Small intestine (tissue), 7 donors: ENCODE results near the gene WNT8A. TPM values are rescaled to one million over a fixed set of nuclear protein-coding genes. Genes with fewer than 3 reads are reported as not detected.

Source experiments
- DNase-seq, 2 donors: peaks; one replicate each; pipeline versions ENCODE4 v3.0.0 to v3.0.0-alpha.2; 2013
- FAIRE-seq: peaks from 2 replicates; lab custom pipeline; 2012; peaks lifted over from hg19 to GRCh38; lab: Jason Lieb, UNC
- H3K27ac ChIP-seq, 3 donors: one replicate each; pipeline ENCODE4 v1.5.1; 2013; ENCODE audit warnings: low read length in 2 of 3, mild to moderate bottlenecking in 2 of 3, control low read depth in 1 of 3, inconsistent platforms in 1 of 3, low read depth in 1 of 3, moderate library complexity in 1 of 3
- H3K27me3 ChIP-seq, 3 donors: one replicate each; pipeline ENCODE4 v1.6.1; 2013; ENCODE audit warnings: low read length in 3 of 3, inconsistent platforms in 1 of 3; ENCODE audit not compliant: control insufficient read depth in 3 of 3, insufficient read depth in 3 of 3
- H3K36me3 ChIP-seq, 3 donors: one replicate each; pipeline ENCODE4 v1.6.1; 2013; ENCODE audit warnings: low read length in 3 of 3, inconsistent platforms in 1 of 3, low read depth in 1 of 3, mild to moderate bottlenecking in 1 of 3, moderate library complexity in 1 of 3; ENCODE audit not compliant: control insufficient read depth in 3 of 3, insufficient read depth in 2 of 3
- H3K4me1 ChIP-seq, 3 donors: one replicate each; pipeline ENCODE4 v1.6.1; 2013; ENCODE audit warnings: low read length in 2 of 3, inconsistent platforms in 1 of 3, low read depth in 1 of 3, mild to moderate bottlenecking in 1 of 3, moderate library complexity in 1 of 3; ENCODE audit not compliant: control insufficient read depth in 3 of 3, insufficient read depth in 2 of 3
- H3K4me3 ChIP-seq, 3 donors: one replicate each; pipeline ENCODE4 v1.5.1; 2013; ENCODE audit warnings: low read length in 3 of 3, control low read depth in 1 of 3, inconsistent platforms in 1 of 3, low read depth in 1 of 3, mild to moderate bottlenecking in 1 of 3, moderate library complexity in 1 of 3
- H3K9me3 ChIP-seq, 2 donors: one replicate each; pipeline ENCODE4 v1.6.1; 2013; ENCODE audit warnings: low read depth in 1 of 2, low read length in 1 of 2; ENCODE audit not compliant: control insufficient read depth in 2 of 2, insufficient read depth in 1 of 2
- WGBS, 3 donors: extraction: QIAGEN DNeasy Blood & Tissue Kit; methylation state at CpG; one replicate each; pipeline ENCODE4 v1.1.7; 2013; 5-methylcytosine and 5-hydroxymethylcytosine counted together
- polyA plus RNA-seq, 4 donors: library from polyadenylated mRNA; stranded (reverse) in 3 of 4; unstranded in 1 of 4; fragments of 200-250 nt in 3 of 4; fragments of 120-200 nt in 1 of 4; gene quantifications; one replicate each; pipeline versions ENCODE4 v1.2.1 to v1.2.3, GENCODE V29; 2013
- donor health status: healthy with polysubstance abuse.
- donor health status: control.
- donor health status: control.
- donor health status: Bipolar disorder and iron deficiency.
- donor health status: healthy.

The WNT8A gene
- polyA plus RNA-seq, 4 donors = not detected

DNA sequence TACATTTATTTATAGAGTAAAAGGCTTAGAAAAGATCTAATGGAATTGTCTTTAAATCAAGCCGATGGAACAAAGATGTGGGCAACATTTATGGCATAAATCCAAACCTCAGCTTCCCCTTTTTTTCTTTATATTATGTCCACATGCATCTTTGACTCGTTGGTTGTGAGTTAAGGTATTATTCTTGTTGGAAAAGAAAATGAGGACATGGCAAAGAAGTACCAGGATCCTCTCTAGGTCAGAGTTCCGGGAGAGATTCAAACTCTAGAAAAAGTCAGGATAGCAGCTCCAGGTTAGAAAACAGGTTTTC, 55.9 kb downstream of the WNT8A start:
- no peak for FAIRE-seq
- no peak overlapping the region for H3K4me3 ChIP-seq
- no peaks in the 10 kb centered on the region for H3K4me1 ChIP-seq
- WGBS, 3 donors = 58% methylated on average over 3 of the region's 3 CpGs
- H3K36me3 ChIP-seq = no peaks in the 10 kb centered on the region
- no peak overlapping the region for H3K27ac ChIP-seq
- no peaks in the 10 kb centered on the region for H3K27me3 ChIP-seq
- DNase-seq = no peak
- no peaks in the 10 kb centered on the region for H3K9me3 ChIP-seq

DNA sequence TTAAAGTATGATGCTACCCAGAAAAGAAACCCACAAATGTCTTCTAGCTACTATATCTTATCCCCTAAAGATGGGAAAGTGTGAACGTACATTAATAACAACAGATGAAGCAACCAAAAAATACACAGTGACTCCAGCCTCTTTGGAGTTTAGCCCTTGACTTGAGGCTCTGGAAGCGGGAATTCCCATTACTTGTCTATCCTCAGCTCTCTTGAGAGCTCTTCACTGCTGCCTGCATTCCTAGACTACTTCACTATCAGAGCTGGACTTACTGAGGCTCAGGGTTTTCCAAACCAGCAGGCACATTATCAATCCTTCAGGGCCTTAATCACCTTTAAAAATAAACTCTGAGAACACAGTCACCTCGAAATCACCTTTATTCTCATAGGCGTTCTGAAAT, 56.4 kb downstream of the WNT8A start:
- H3K4me3 ChIP-seq = no peak overlapping the region
- no peaks in the 10 kb centered on the region for H3K4me1 ChIP-seq
- H3K27me3 ChIP-seq = no peaks in the 10 kb centered on the region
- H3K36me3 ChIP-seq = no peaks in the 10 kb centered on the region
- 64 to 71% (median 67%) methylated on average over 4 of the region's 4 CpGs for WGBS, 3 donors
- DNase-seq (no peak), FAIRE-seq (no peak)
- H3K27ac ChIP-seq = no peak overlapping the region
- no peaks in the 10 kb centered on the region for H3K9me3 ChIP-seq

Other genes starting within 250 kb of the WNT8A start
- 1 to 10 TPM; 2.0 to 7.0 (median 2.5) TPM for gene MYOT, start 216.2 kb upstream of the WNT8A start, polyA plus RNA-seq
- under 1 TPM in 1 of 4 donors, not detected in 3; 0.12 TPM for gene PKD2L2, start 194.6 kb upstream of the WNT8A start, polyA plus RNA-seq
- gene FAM13B, start 51.0 kb upstream of the WNT8A start, polyA plus RNA-seq = 10 to 100 TPM in 2 of 4 donors, 1 to 10 TPM in 2; 5.8 to 21.9 (median 8.8) TPM
- 1 to 10 TPM in 2 of 4 donors, not detected in 2; 1.3 to 1.8 TPM for gene NME5, start 55.4 kb downstream of the WNT8A start, polyA plus RNA-seq
- gene BRD8, start 94.6 kb downstream of the WNT8A start, polyA plus RNA-seq = 10 to 100 TPM; 17.0 to 82.6 (median 28.3) TPM
- gene KIF20A, start 95.1 kb downstream of the WNT8A start, polyA plus RNA-seq = 10 to 100 TPM in 2 of 4 donors, 1 to 10 TPM in 1, under 1 TPM in 1; 0.27 to 11.7 (median 6.3) TPM
- gene CDC23, start 129.3 kb downstream of the WNT8A start, polyA plus RNA-seq = 10 to 100 TPM in 3 of 4 donors, 1 to 10 TPM in 1; 5.9 to 36.7 (median 12.4) TPM
- gene GFRA3, start 190.6 kb downstream of the WNT8A start, polyA plus RNA-seq = 1 to 10 TPM in 2 of 4 donors, under 1 TPM in 1, not detected in 1; 0.67 to 4.2 (median 1.1) TPM
- 1 to 10 TPM in 3 of 4 donors, under 1 TPM in 1; 0.54 to 8.8 (median 5.0) TPM for gene CDC25C, start 247.8 kb downstream of the WNT8A start, polyA plus RNA-seq